Panc1 (cell line): ENCODE results near the gene MB21D2. TPM values are rescaled to one million over a fixed set of nuclear protein-coding genes. Genes with fewer than 3 reads are reported as not detected.
A peak's percentile ranks its signal among the peaks of the same experiment; 100 is the strongest.

Experiments used
- ATAC-seq: fragments of 200-7000 bp; cut with Tn5 transposase; 2 replicates; pipeline ENCODE4 v1.9.1; 2020; ENCODE audit warnings: mild to moderate bottlenecking, moderate library complexity
- BruUV-seq: library from RNA; stranded (reverse); fragments of 400-500 nt; replicated peaks from 2 replicates; lab custom pipeline; 2021; lab: Mats Ljungman, UMichigan
- CTCF ChIA-PET: fragments of 300-600 bp; sonication (Branson Sonifier 250); formaldehyde crosslinking; loops from one replicate; lab custom pipeline; 2022; ENCODE audit warnings: antibody characterized with exemption; lab: Charles Lee
- POLR2A ChIA-PET: fragments of 300-600 bp; sonication (Branson Sonifier 250); formaldehyde crosslinking; loops from one replicate; lab custom pipeline; 2022; ENCODE audit warnings: antibody characterized with exemption; lab: Charles Lee
- DNase-seq: peaks from one replicate; pipeline ENCODE4 v3.0.0-alpha.2; 2010; ENCODE audit warnings: low read depth, low spot score
- H3K27ac ChIP-seq: 2 replicates; pipeline ENCODE4 v1.5.1; 2011; ENCODE audit warnings: mild to moderate bottlenecking, low read length, inconsistent platforms
- H3K27me3 ChIP-seq: fragments of 200-500 bp; sonication (Bioruptor generic); 2 replicates; pipeline ENCODE4 v1.6.0; 2014; ENCODE audit warnings: low read length, inconsistent platforms; ENCODE audit not compliant: control insufficient read depth, insufficient read depth
- H3K36me3 ChIP-seq: fragments of 200-500 bp; sonication (Bioruptor generic); 2 replicates; pipeline ENCODE4 v1.5.1; 2014; ENCODE audit warnings: inconsistent platforms, mild to moderate bottlenecking, low read length, moderate library complexity; ENCODE audit not compliant: control insufficient read depth, insufficient read depth
- H3K4me1 ChIP-seq: 2 replicates; pipeline ENCODE4 v1.5.1; 2011; ENCODE audit warnings: inconsistent platforms, mild to moderate bottlenecking, low read length, moderate library complexity; ENCODE audit not compliant: control insufficient read depth, insufficient read depth
- H3K4me3 ChIP-seq, 2 experiments: 2 replicates each; pipeline ENCODE4 v1.5.1; 2011 to 2012; ENCODE audit warnings: low read depth in 2 of 2, low read length in 2 of 2, mild to moderate bottlenecking in 2 of 2, inconsistent platforms in 1 of 2, moderate library complexity in 1 of 2
- H3K9me3 ChIP-seq: fragments of 200-500 bp; sonication (Bioruptor generic); 2 replicates; pipeline ENCODE4 v1.5.1; 2014; ENCODE audit warnings: low read depth, mild to moderate bottlenecking, inconsistent platforms, low read length, moderate library complexity; ENCODE audit not compliant: control insufficient read depth, insufficient read depth
- CTCF ChIP-seq: fragments of 450-650 bp; IDR thresholded peaks from 2 replicates; pipeline ENCODE4 v1.5.1; 2017; ENCODE audit warnings: mild to moderate bottlenecking
- POLR2AphosphoS5 ChIP-seq: IDR thresholded peaks from 2 replicates; pipeline ENCODE4 v1.6.1; 2012; ENCODE audit warnings: mild to moderate bottlenecking, low read depth, low read length, moderate library complexity
- REST ChIP-seq, 2 experiments: IDR thresholded peaks; 2 replicates each; pipeline ENCODE4 v1.6.1; 2011 to 2012; ENCODE audit warnings: low read depth in 2 of 2, control low read depth in 1 of 2, low read length in 1 of 2, mild to moderate bottlenecking in 1 of 2, moderate library complexity in 1 of 2; ENCODE audit not compliant: insufficient read depth in 1 of 2
- SIN3A ChIP-seq: IDR thresholded peaks from 2 replicates; pipeline ENCODE4 v1.6.1; 2012; ENCODE audit warnings: low read depth, mild to moderate bottlenecking, low read length, moderate library complexity, borderline replicate concordance; ENCODE audit not compliant: insufficient read depth
- TCF7L2 ChIP-seq: IDR thresholded peaks from 2 replicates; pipeline ENCODE4 v1.6.1; 2011; ENCODE audit warnings: mild to moderate bottlenecking, low read depth, low read length, inconsistent platforms
- in situ Hi-C: cut with HindIII; loops from 2 replicates; pipeline ENCODE4 v1.10.0; 2016; ENCODE audit warnings: low sequenced_read_pairs, low pct_unique_long_range_greater_than_20kb
- intact Hi-C: fragments of 100-400 bp; cut with micrococcal nuclease; formaldehyde crosslinking; loops from one replicate; pipeline ENCODE4 v1.10.0; 2022; ENCODE audit not compliant: unreplicated experiment
- total RNA-seq: library from RNA; stranded (reverse); gene quantifications from one replicate; pipeline ENCODE4 v1.2.1, GENCODE V29; 2021; ENCODE audit not compliant: unreplicated experiment

The MB21D2 gene
- total RNA-seq, 1 experiment from 2014 or later: 7.8 TPM

GRCh38 chr3:192819001-192819569, 98.6 kb downstream of the MB21D2 start:
- TF ChIP-seq POLR2AphosphoS5 (no peak), REST (IDR thresholded peaks at IDR 0.05; ENCODE audit: insufficient read depth in 1 of 2, low read depth in 2 of 2, low read length in 1 of 2) (no peak), CTCF (no peak), SIN3A (no peak), TCF7L2 (no peak)
- H3K27ac ChIP-seq: peak overlapping the region; percentile 46
- ChIA-PET CTCF (interaction anchor here (0.6 kb wide), 1 partner anchor 79 kb away, joined by 3 read pairs; no protein-coding TSS in a partner anchor), POLR2A (no interaction called here)
- peaks cover 24% of the 10 kb centered on the region for H3K4me1 ChIP-seq
- H3K4me3 ChIP-seq: no peak overlapping the region
- ATAC-seq (peak; percentile 89), DNase-seq (no peak)
- no peaks in the 10 kb centered on the region for H3K36me3 ChIP-seq
- no peaks in the 10 kb centered on the region for H3K27me3 ChIP-seq
- in situ Hi-C loops (no loop called here), intact Hi-C loops (loop anchor here (2.0 to 10.0 kb wide), 2 partner anchors 98 to 376 kb away; partner anchors contain the start of gene MB21D2)
- BruUV-seq: no TSS peak
- H3K9me3 ChIP-seq: no peaks in the 10 kb centered on the region

GRCh38 chr3:192818126-192818525, 99.5 kb downstream of the MB21D2 start:
- H3K27me3 ChIP-seq: no peaks in the 10 kb centered on the region
- intact Hi-C loops: loop anchor here (2.0 to 10.0 kb wide), 2 partner anchors 99 to 377 kb away; partner anchors contain the start of gene MB21D2
- CTCF ChIA-PET: interaction anchor here (0.7 to 1.7 kb wide), 4 partner anchors 97 to 1493 kb away, joined by 3 to 9 read pairs (median 6); no protein-coding TSS in a partner anchor
- ATAC-seq (no peak), DNase-seq (no peak)
- TF ChIP-seq TCF7L2 (no peak), REST (IDR thresholded peaks at IDR 0.05; ENCODE audit: insufficient read depth in 1 of 2, low read depth in 2 of 2, low read length in 1 of 2) (no peak), POLR2AphosphoS5 (no peak), SIN3A (no peak), CTCF (no peak)
- in situ Hi-C loops: no loop called here
- no peaks in the 10 kb centered on the region for H3K9me3 ChIP-seq
- H3K36me3 ChIP-seq: no peaks in the 10 kb centered on the region
- POLR2A ChIA-PET: interaction anchor here (0.6 kb wide), 1 partner anchor 37 kb away, joined by 3 read pairs; no protein-coding TSS in a partner anchor
- no peak overlapping the region for H3K4me3 ChIP-seq
- no peak overlapping the region; the same call in 1 of the 2 replicates for H3K27ac ChIP-seq
- BruUV-seq: no TSS peak
- peaks cover 24% of the 10 kb centered on the region for H3K4me1 ChIP-seq
